GM12801 (cell line): ENCODE results near the gene SLC2A9.

ENCODE experiments used
- TF ChIP-seq, protein P1 (sequence below): IDR thresholded peaks from one replicate; pipeline ENCODE4 v1.5.1; 2011; ENCODE audit warnings: control low read depth; ENCODE audit not compliant: insufficient read length; ENCODE audit errors: extremely low read depth

The SLC2A9 gene

DNA sequence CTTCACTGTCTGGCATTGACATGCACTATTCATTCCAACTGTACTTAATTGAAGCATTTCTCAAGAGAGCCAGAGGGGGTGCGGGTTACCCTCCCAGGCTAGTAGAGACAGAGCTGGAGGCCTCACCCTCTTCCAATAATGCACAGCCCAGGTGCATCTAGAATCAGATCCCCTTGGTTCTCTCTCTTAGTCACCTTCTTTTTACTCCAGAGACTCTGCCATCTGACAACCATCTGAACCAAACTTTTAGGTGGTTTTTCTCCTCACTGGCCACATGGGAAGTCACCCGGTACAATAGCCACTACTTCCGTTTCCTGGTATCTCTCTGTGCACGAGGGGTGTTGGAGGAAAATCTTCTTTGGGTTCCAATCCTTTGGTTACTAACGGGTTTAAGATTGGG, 81.3 kb downstream of the SLC2A9 start:
- TF ChIP-seq, protein P1, sequence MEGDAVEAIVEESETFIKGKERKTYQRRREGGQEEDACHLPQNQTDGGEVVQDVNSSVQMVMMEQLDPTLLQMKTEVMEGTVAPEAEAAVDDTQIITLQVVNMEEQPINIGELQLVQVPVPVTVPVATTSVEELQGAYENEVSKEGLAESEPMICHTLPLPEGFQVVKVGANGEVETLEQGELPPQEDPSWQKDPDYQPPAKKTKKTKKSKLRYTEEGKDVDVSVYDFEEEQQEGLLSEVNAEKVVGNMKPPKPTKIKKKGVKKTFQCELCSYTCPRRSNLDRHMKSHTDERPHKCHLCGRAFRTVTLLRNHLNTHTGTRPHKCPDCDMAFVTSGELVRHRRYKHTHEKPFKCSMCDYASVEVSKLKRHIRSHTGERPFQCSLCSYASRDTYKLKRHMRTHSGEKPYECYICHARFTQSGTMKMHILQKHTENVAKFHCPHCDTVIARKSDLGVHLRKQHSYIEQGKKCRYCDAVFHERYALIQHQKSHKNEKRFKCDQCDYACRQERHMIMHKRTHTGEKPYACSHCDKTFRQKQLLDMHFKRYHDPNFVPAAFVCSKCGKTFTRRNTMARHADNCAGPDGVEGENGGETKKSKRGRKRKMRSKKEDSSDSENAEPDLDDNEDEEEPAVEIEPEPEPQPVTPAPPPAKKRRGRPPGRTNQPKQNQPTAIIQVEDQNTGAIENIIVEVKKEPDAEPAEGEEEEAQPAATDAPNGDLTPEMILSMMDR = no peak

DNA sequence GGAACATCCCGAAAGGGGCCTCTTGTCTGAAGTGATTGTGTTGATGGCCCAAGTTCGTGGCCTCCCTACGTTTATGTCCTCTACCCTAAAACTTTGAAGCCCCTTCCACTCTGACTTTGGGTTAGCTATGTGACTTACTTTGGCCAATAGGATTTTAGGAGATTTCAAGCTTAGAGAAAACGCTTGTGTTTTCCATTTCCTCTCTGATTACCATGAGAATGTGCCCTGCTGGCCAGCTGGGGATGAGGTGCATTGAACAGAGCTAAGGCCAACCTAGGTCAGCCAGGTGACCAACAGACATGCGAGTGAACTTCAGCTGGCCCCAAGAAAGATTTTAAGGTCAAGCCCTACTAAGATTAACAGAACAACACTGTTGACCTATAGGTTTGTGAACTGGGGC, 82.4 kb downstream of the SLC2A9 start:
- TF ChIP-seq, protein P1 = no peak

DNA sequence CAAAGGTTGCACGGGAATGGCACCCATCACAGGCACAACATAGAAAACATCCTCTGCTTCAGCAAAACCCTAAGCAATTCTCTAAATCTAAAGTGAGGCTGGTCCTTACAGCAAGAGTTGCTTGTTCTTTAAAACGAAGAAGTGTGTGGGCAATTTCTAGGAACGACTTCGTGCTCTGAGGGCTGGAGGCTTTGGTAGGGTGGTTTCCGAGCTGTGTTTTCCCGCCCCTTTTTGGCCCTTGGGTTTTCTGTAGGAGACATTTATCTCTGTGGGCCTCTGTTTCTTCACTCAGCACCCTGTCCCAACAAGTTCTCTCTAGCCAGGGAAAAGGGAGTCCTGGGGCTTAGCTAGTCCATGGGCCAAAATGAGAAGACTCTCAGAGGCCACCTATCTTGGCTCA, 84.2 kb downstream of the SLC2A9 start:
- TF ChIP-seq, protein P1 = no peak

DNA sequence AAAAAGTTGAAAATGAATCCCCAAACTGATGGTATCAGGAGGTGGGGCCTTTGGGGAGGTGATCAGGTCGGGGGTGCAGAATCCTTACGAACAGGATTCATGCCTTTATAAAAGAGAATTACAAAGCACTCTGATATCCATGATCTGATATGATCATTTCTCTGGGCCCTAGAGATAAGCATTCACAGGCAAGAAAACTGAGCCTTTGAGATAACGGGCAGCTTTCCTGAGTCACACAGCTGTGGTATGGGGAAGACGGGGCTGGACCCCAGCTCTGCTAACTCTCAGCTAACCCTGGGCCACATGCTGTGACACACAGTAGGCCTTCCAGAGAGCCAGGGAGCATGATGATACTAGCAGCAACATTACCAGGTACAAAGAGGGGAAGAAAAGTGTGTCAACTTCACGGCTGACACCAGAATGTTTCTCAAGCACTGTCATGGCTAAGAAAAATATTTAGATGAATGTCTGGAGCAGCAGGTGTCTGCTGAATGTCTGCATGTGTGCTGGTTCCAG, 85.1 kb downstream of the SLC2A9 start:
- TF ChIP-seq, protein P1 = no peak

DNA sequence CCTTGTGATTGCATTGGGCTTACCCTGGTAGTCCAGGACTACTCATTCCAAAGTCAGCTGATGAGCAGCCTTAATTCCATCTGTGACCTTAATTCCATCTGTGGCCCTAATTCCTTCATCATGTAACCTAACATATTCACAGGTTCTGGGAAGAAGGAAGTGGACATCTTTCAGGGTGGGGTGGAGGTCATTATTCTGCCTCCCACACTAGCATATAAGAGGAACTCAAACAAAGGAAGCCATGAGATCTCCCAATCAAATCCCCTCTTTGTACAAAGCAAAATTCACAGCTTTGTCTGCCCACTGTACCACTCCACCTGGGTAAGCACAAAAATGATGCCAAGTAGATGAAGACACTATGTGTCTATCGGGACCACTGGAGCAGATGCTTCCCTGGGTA, 87.3 kb downstream of the SLC2A9 start:
- TF ChIP-seq, protein P1 = no peak

DNA sequence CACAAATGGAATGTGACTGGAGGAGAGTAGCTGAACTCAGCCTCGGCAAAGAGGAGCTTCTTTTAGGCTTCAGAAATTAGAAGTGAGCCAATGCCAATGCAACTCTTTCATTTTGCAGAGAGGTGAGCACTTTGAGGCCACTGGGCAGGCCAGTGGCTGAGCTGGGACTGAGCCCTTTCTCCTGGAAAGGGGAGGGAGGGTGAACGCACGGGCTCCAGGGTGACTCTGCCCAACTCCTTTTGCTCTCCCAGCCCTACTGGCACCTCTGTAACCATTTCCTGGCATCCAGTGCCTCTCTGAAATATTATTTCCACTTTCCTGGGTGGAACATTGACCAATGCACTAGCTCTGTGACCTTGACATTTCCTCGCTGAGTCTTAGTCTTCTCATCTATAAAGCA, 88.1 kb downstream of the SLC2A9 start:
- TF ChIP-seq, protein P1 = no peak

DNA sequence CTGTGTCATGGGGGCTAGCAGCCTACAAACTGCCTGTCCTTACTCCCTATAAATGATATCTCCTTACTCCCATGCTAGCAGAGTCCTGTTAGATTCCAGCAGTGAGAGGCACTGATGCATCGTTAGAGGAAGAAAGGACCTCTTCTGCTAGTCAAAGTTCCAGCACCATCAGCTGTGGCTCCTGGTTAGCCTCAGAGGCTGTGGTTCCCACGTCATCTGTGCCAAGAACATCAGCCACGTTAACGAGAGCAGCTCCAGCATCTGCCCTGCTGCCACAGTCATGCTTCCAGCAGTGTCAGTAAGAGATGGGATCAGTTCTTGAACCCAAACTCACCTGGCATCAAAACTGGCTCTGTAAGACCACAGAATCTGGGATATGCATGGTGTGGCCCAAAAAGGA, 88.5 kb downstream of the SLC2A9 start:
- TF ChIP-seq, protein P1 = no peak

DNA sequence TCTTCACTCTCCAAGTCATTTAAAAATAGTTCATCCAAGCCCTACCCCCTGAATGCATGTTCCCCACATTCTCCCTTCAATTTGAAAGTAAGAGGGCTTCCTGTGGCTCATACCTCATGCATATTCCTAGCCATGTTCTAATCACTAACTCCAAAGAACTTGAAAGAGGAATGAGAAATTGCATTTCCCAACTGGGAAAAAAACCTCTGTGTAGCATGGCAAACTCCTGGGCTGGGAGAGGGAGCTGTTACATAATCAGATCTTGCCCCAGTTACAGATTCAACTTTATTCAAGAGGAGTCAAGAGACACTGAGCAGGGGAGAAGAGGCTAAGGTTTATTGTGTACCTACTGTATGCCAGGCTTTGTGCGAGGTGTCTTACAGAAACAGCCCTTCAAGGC, 90.2 kb downstream of the SLC2A9 start:
- TF ChIP-seq, protein P1 = no peak
